ENCODE measurements around the gene CDH20. TPM values are rescaled to one million over a fixed set of nuclear protein-coding genes. Genes with fewer than 3 reads are reported as not detected.

The CDH20 gene
- total RNA-seq, 1 experiment from 2014 or later: not detected

- no peak for ATAC-seq
Observed at GRCh38 chr18:61531891-61532290, 198.7 kb downstream of the CDH20 start.

GRCh38 chr18:61535401-61535800 lies 202.2 kb downstream of the CDH20 start:
- intact Hi-C loops (cut with micrococcal nuclease; ENCODE audit: unreplicated experiment) (no loop called here), in situ Hi-C loops (cut with HindIII; ENCODE audit: low pct_unique_long_range_greater_than_20kb, low sequenced_read_pairs) (no loop called here)
- no peaks in the 10 kb centered on the region for H3K9me3 ChIP-seq (ENCODE audit: control insufficient read depth, insufficient read depth, low read depth, low read length)
- ChIA-PET CTCF (no interaction called here), POLR2A (no interaction called here)
- no peaks in the 10 kb centered on the region for H3K27me3 ChIP-seq (ENCODE audit: control insufficient read depth, insufficient read depth, low read length)
- DNase-seq (ENCODE audit: low read depth, low spot score): no peak
- no peaks in the 10 kb centered on the region for H3K36me3 ChIP-seq (ENCODE audit: control insufficient read depth, insufficient read depth, low read length)
- TF ChIP-seq CTCF (IDR thresholded peaks at IDR 0.05) (no peak), TCF7L2 (IDR thresholded peaks at IDR 0.05; ENCODE audit: low read depth, low read length) (no peak), POLR2AphosphoS5 (IDR thresholded peaks at IDR 0.05; ENCODE audit: low read depth, low read length) (no peak), REST (IDR thresholded peaks at IDR 0.05; ENCODE audit: insufficient read depth in 1 of 2, low read depth in 2 of 2, low read length in 1 of 2) (no peak), SIN3A (IDR thresholded peaks at IDR 0.05; ENCODE audit: borderline replicate concordance, insufficient read depth, low read depth, low read length) (no peak)
- no peak for ATAC-seq
- no peaks in the 10 kb centered on the region for H3K4me1 ChIP-seq (ENCODE audit: control insufficient read depth, insufficient read depth, low read length)
- no TSS peak for BruUV-seq (replicated peaks)
- H3K4me3 ChIP-seq (ENCODE audit: low read depth in 2 of 2, low read length in 2 of 2): no peak overlapping the region
- no peak overlapping the region for H3K27ac ChIP-seq (ENCODE audit: low read length)

More at GRCh38 chr18:61531891-61532290, 198.7 kb downstream of the CDH20 start:
- Histone ChIP-seq H3K9me3 (ENCODE audit: control insufficient read depth, insufficient read depth, low read depth, low read length) (no peaks in the 10 kb centered on the region), H3K4me1 (ENCODE audit: control insufficient read depth, insufficient read depth, low read length) (no peaks in the 10 kb centered on the region), H3K4me3 (ENCODE audit: low read depth in 2 of 2, low read length in 2 of 2) (no peak overlapping the region), H3K27ac (ENCODE audit: low read length) (no peak overlapping the region), H3K36me3 (ENCODE audit: control insufficient read depth, insufficient read depth, low read length) (no peaks in the 10 kb centered on the region), H3K27me3 (ENCODE audit: control insufficient read depth, insufficient read depth, low read length) (no peaks in the 10 kb centered on the region)
- intact Hi-C loops (cut with micrococcal nuclease; ENCODE audit: unreplicated experiment) (no loop called here), in situ Hi-C loops (cut with HindIII; ENCODE audit: low pct_unique_long_range_greater_than_20kb, low sequenced_read_pairs) (no loop called here)
- TF ChIP-seq TCF7L2 (IDR thresholded peaks at IDR 0.05; ENCODE audit: low read depth, low read length): no peak
- TF ChIP-seq SIN3A (IDR thresholded peaks at IDR 0.05; ENCODE audit: borderline replicate concordance, insufficient read depth, low read depth, low read length): no peak
- no peak for TF ChIP-seq REST (IDR thresholded peaks at IDR 0.05; ENCODE audit: insufficient read depth in 1 of 2, low read depth in 2 of 2, low read length in 1 of 2)
- no peak for TF ChIP-seq CTCF (IDR thresholded peaks at IDR 0.05)
- no peak for TF ChIP-seq POLR2AphosphoS5 (IDR thresholded peaks at IDR 0.05; ENCODE audit: low read depth, low read length)
- ChIA-PET CTCF (no interaction called here), POLR2A (no interaction called here)
- BruUV-seq (replicated peaks): no TSS peak
- no peak for DNase-seq (ENCODE audit: low read depth, low spot score)

All from Panc1 (cell line).